NCI-H82 treated with DMSO at 0.1 percent for 48 hours (cell line): ENCODE data around the gene EFNB1.
"Not testable (repeated sequence)": the region's sequence is repeated elsewhere in the genome, so short reads cannot be mapped to it uniquely, and the experiment has no call there.

Source experiments
- DNase-seq: peaks from one replicate; lab custom pipeline; 2025; ENCODE audit not compliant: unreplicated experiment; lab: John Stamatoyannopoulos, UW

EFNB1 gene

DNA sequence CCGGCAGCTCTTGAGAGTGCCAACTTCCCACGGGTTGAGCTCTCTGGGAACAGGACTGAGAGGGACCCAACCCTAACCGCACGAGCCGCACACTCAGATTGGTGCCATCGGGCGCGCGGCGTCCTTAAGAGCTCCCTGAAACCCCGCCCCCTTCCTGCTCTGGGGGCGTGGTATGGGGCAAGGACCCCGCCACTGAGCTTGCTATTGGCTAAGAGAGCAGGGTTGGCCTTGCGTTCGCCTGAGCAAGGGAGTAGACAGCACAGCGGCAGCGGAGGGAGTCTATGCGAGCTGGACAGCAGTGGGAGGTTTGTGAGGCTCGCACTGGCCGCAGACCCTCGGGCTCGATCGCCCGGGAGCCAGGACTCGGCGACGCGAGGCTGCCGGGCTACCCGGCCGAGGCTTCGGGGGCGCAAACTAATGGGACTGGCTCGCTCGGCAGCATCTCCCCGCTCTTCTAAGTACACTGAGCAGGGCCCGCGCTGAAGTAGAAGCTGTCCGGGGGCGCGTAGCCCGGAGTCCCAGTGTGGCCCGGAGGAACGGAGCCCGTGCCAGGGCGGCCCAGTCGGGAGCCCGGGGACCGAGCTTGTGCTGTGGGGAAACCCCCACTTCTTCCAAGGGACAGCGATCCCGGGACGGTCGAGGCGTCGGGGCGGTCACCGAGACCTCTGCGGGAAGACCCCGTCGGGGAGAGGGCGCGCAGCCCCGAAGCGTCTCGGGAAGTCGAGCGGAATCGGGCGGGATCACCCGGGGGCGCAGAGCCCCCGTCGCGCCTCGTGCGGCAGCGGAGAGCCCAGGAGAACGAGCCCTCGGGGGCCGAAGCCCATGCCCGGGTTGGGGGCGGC is at the start of gene EFNB1:
TSS of gene EFNB1 (plus strand) at position 282 of the 842 bp plus-strand sequence. CDS start 756 bp downstream, outside the sequence.
- DNase-seq = peak; percentile 81

DNA sequence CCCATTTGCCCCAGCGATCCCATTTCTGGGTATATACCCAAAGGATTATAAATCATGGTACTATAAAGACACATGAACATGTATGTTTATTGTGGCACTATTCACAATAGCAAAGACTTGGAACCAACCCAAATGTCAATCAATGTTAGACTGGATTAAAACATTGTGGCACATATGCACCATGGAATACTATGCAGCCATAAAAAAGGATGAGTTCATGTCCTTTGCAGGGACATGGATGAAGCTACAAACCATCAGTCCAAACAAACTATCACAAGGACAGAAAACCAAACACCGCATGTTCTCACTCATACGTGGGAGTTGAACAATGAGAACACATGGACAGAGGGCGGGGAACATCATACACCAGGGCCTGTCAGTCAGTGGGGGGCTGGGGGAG is 47.5 kb upstream of the EFNB1 start:
- DNase-seq = not testable (repeated sequence)

DNA sequence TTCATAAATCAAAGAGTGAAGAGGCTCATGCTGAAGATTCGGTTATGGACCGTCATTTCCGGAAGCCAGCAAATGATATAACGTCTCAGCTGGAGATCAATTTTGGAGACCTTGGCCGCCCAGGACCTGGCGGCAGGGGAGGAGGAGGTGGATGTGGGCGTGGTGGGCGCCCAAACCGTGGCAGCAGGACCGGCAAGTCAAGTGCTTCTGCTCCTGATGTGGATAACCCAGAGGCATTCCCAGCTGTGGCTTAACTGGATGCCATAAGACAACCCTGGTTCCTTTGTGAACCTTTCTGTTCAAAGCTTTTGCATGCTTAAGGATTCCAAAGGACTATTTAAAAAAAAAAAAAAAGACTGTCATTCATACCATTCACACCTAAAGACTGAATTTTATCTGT is 44.0 kb upstream of the EFNB1 start:
- DNase-seq = no peak

DNA sequence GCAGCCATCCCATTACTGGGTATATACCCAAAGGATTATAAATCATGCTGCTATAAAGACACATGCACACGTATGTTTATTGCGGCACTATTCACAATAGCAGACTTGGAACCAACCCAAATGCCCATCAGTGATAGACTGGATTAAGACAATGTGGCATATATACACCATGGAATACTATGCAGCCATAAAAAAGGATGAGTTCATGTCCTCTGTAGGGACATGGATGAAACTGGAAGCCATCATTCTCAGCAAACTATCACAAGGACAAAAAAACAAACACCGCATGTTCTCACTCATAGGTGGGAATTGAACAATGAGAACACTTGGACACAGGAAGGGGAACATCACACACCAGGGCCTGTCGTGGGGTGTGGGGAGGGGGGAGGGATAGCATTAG is 42.2 kb upstream of the EFNB1 start:
- not testable (repeated sequence) for DNase-seq

GRCh38 chrX:68789966-68790365 is 38.9 kb upstream of the EFNB1 start:
- no peak for DNase-seq

DNA sequence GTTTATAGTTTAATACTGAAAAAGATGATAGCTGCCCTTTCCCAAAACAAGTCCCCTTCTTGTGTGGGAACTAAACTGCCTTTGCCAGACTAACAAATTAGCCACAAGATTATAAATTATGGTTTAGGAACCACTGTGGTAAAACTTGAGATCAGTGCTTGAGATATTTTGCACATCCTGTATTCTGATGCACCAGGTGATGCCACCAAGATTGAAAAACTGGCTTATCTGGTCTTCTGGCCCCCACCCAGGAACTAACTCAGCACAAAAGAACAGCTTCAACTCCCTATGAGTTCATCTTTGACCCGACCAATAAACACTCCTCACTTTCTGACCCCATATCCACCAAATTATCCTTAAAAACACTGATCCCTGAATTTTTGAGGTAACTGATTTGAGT is 36.7 kb upstream of the EFNB1 start:
- DNase-seq = no peak

DNA sequence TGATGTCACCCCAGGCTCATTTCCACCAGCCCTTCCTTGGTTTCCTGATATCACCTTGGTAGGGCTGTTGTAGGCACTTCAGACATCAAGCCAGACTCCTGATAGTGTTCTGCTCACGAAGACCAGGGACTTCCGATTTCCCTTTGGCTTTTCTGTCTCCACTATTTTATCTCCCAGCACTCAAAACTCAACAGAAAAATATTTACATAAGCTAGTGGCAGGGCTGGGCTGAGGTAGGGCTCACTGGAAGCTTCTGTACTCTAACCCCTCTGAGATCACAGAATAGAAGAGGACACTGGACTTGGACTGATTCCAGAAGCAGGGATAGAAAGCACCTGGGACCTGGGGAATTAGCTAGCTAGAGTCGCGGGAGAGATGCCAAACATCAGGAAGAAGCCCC is 34.4 kb upstream of the EFNB1 start:
- no peak for DNase-seq

DNA sequence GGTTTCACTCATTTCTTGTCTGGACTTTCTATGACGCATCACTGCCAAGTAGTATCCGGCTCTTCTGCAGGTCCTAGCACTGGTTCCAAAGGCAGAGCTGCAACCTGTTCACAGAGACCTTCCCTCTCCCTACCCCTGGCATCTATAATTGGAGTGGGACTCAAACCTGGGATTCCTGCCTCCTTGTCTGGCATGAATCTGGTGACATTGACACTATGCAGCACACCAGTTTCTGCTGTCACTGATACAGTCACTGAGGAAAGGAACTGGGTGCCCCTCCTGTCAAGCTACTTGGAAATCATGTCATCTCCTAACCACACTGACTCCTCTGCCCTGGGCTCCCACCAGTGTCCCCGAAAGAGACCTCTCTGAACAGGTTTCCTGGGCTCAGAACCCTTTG is 33.1 kb upstream of the EFNB1 start:
- no peak for DNase-seq

GRCh38 chrX:68798400-68798799 is 30.4 kb upstream of the EFNB1 start:
- not testable (repeated sequence) for DNase-seq

DNA sequence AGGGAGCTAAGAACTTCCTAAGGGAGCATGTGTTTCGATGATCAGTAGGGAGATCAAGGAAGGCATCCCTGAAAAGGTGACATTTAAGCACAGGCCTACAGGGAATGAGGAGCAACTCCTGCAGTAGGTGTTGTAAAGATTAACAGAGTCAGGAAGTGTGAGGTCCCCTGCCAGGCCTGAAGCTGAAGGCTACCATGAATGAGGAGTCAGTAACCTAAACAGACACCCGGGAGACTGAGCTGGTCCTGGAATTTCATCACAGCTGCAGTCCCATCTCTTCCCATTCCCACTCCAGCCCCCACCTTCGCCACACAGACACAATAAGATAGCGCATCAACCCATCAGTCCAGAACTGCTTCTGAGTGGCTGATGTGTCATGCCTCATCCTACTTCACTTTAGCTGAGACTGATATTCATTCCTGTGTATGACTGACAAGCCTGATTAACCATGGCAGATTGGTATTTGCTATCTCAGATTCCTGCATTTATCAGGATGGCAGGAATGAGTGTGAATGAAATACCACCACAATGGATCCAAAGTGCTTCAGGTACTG is 27.0 kb upstream of the EFNB1 start:
- no peak for DNase-seq

- DNase-seq = peak; percentile 7
Measured at GRCh38 chrX:68807818-68808217, 21.0 kb upstream of the EFNB1 start.

DNA sequence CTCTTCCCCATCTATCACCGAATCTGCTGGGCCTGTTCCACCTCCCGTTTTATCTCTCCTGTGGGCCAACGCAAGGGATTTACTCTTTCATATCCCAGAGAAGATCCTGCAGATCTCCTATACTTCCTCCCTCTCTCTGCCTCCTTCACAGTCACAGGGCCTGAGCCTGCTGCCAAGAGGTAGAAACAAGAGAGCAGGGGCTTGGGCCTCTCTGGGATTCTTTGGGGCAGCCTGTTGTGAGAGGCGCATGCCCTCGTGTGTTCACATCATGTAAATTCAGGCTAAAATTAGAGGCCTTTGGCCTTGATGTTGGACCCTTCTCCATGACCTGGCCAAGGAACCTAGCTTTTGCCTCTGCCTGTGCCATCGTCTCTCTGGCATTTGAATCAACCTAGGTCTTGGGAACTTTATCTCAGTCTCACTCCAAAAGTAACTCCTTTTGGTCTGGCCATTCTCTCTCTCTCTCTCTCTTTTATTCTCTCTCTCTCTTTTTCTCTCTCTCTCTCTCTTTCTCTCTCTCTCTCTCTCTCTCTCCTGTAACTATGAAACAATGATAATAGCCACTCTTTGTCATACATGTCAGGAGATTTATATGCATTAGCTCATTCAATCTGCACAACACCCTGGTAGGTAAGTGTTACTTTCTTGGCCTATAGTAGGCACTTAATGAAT is 20.0 kb upstream of the EFNB1 start:
- DNase-seq = no peak

DNA sequence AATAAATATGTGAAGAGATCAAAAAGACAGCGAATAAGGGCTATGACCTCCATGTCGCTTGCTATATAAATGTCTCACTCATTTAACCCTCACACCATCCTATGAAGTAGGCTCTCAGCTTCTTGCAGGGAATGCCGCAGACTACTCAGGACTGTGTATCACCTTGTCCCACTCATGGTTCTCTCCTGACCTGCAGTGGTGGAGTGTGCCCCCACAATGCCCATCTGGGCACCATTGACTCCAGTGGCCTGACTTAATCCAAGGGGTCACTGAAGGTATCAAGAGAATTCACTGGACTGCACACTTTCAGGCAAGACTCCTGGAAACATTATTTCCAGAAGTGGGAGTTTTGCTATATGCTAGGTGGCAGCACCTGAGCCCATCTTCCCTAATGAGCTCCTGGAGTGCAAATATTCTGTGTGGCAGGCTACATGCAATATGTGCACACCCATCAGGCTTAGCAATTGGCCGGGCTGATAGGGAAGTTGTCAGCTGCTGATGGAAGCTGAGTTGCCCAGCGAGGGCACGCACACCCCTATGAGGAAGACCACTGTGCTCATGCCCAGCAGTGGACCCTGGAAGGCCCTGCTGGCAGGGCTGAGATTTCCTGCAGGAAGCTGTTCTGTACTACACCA is 8.2 kb upstream of the EFNB1 start:
- no peak for DNase-seq

GRCh38 chrX:68821616-68822015 is 7.2 kb upstream of the EFNB1 start:
- DNase-seq = no peak

- peak; percentile 44 for DNase-seq
Measured at GRCh38 chrX:68822641-68823410, 6.0 kb upstream of the EFNB1 start.

- no peak for DNase-seq
Measured at GRCh38 chrX:68823413-68824151, 5.2 kb upstream of the EFNB1 start.

- no peak for DNase-seq
Measured at GRCh38 chrX:68824152-68824433, 4.7 kb upstream of the EFNB1 start.

DNA sequence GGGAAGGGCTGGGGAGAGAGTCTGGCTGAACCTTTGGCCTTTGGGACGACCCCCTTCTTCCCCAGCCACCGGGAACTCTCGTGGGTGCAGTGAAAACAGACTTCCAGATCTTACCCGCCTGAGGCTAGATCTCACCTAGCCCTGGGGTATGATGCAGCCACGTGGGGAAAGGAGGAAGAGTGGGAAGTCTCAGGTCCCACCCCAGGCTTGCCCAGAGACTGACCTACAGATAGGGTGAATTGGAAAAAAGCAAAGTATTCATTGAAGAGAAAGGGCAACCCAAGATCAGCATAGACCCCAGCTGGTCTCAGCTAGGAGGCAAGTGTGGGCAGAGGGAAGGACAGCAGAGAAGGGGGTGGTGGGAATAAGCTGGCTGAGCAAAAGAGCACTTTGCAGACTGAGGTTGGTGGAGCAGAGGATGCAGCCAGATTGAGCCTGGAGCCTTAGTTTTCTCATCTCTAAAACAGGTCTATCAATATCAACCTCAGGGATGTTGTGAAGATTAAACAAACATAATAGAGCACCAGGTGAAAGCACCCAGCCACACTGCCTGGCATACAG is 4.2 kb upstream of the EFNB1 start:
- no peak for DNase-seq

DNA sequence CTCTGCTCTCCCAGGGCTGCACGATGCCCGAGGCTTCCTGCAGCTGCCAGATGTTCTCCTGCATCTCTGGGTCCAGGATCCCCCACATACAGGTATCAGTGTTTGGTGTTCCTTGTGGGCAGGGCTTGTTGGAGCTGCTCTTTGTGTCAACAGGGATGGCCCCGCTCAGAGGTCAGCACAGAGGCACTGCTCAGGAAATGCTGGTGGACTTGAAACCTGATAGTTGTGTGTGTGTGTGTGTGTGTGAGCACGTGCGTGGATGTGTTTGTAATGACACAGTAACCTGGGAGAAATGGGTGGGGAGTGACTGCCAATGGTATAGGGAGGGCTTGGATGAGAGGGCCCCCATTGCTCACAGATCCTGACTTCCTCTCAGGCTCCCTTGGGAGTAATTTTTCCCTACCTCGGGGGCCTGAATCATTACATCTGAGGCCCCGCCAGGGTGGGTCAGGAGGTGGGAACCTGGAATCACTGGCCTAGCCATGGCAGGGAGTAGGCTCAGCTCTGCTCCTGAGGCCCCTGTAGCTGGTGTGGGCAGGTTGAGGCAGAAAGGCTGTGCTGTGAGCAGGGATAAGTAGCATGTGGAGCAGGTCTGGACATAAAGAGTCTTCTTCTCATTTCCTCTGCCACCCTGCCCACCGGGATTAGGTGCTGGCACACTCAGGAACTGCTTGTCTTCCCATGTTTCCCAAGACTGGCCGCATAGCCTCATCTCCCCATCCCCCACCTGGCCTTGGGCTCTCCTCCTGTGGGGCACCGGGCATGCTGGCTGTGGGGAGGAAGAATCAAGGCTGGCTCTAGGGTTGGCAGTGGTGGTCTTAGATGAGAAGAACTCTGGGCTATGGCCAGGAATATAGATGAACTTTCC is 2.5 kb upstream of the EFNB1 start:
- no peak for DNase-seq
